ENCODE results near the gene APLF. TPM values are rescaled to one million over a fixed set of nuclear protein-coding genes. Genes with fewer than 3 reads are reported as not detected.

APLF gene
- total and polyA plus RNA-seq, 2 of the 8 experiments (the other 6 are each of a cell fraction or from before 2014, with no cell fraction given), result 4.4 to 7.3 TPM

GRCh38 chr2:68469935-68470334, 2.5 kb downstream of the APLF start (continued):
- TF ChIP-seq TAF1 (IDR thresholded peaks at IDR 0.05; ENCODE audit: low read depth, low read length) (no peak), PHF8 (conservative IDR thresholded peaks at IDR 0.05; ENCODE audit: low read depth, low read length) (no peak), CTBP2 (IDR thresholded peaks at IDR 0.05; ENCODE audit: borderline replicate concordance, insufficient read depth, insufficient read length, low read length) (no peak), POLR2A (IDR thresholded peaks at IDR 0.05; ENCODE audit: control extremely low read depth in 1 of 2, low read depth in 2 of 2, low read length in 2 of 2) (no peak)
